Peyer's patch (tissue), 4 donors: ENCODE measurements around the gene TTC23. TPM values are rescaled to one million over a fixed set of nuclear protein-coding genes. Genes with fewer than 3 reads are reported as not detected.

ENCODE experiments used
- DNase-seq, 3 donors: peaks; one replicate each; pipeline ENCODE4 v3.0.0-alpha.2; 2017 to 2019
- H3K27ac ChIP-seq, 4 donors: fragments of 200-600 bp; sonication (generic); one replicate each; pipeline ENCODE4 v1.5.1; 2016 to 2019
- H3K27me3 ChIP-seq, 2 donors: fragments of 200-600 bp; sonication (generic); one replicate each; pipeline ENCODE4 v1.5.1; 2019
- H3K36me3 ChIP-seq, 3 donors: fragments of 200-600 bp; sonication (generic); one replicate each; pipeline ENCODE4 v1.5.1; 2016 to 2019
- H3K4me1 ChIP-seq, 4 donors: fragments of 200-600 bp; sonication (generic); one replicate each; pipeline ENCODE4 v1.5.1; 2016 to 2019
- H3K4me3 ChIP-seq, 4 donors: fragments of 200-600 bp; sonication (generic); 1 replicate in 3 of 4; 2 replicates in 1 of 4; pipeline ENCODE4 v1.5.1; 2016 to 2019; ENCODE audit warnings: mild to moderate bottlenecking in 1 of 4
- H3K9me3 ChIP-seq, 4 donors: fragments of 200-600 bp; sonication (generic); one replicate each; pipeline ENCODE4 v1.5.1; 2016 to 2019; ENCODE audit warnings: mild to moderate bottlenecking in 1 of 4
- CTCF ChIP-seq, 6 experiments: fragments of 450-650 bp in 4 of 6; fragments of 200-600 bp in 2 of 6; sonication (generic) in 1 of 6; IDR thresholded peaks; one replicate each; pipeline ENCODE4 v1.5.1; 2017 to 2019; ENCODE audit warnings: antibody characterized with exemption in 6 of 6, mild to moderate bottlenecking in 3 of 6, moderate library complexity in 1 of 6
- POLR2A ChIP-seq, 2 donors: fragments of 450-650 bp; IDR thresholded peaks; one replicate each; pipeline ENCODE4 v1.5.1; 2017; ENCODE audit warnings: antibody characterized with exemption in 2 of 2, mild to moderate bottlenecking in 2 of 2, moderate library complexity in 2 of 2
- total RNA-seq, 4 donors: library from RNA; depleted of rRNA; stranded (reverse); fragments of >200 nt; gene quantifications; one replicate each; pipeline ENCODE4 v1.1.0, GENCODE V29; 2016

The TTC23 gene
- total RNA-seq, 4 donors from 2014 or later, result 8.2 to 33.0 (median 22.9) TPM

- no peaks in the 10 kb centered on the region for H3K27me3 ChIP-seq
- DNase-seq, result no peak
- no peak overlapping the region for H3K4me3 ChIP-seq
- H3K4me1 ChIP-seq, result peaks cover 0 to 5% (median 0%) of the 10 kb centered on the region in 4 donors
- TF ChIP-seq POLR2A (IDR thresholded peaks at IDR 0.05) (no peak), CTCF (IDR thresholded peaks at IDR 0.05) (no peak)
- no peaks in the 10 kb centered on the region for H3K9me3 ChIP-seq
- no peak overlapping the region for H3K27ac ChIP-seq
- no peaks in the 10 kb centered on the region for H3K36me3 ChIP-seq
Observed at GRCh38 chr15:99268431-99268830, 19.1 kb upstream of the TTC23 start.

- no peaks in the 10 kb centered on the region for H3K9me3 ChIP-seq
- TF ChIP-seq CTCF (IDR thresholded peaks at IDR 0.05) (no peak), POLR2A (IDR thresholded peaks at IDR 0.05) (no peak)
- H3K27ac ChIP-seq, result no peak overlapping the region
- H3K36me3 ChIP-seq, result no peaks in the 10 kb centered on the region
- DNase-seq, result no peak
- H3K27me3 ChIP-seq, result no peaks in the 10 kb centered on the region
- no peak overlapping the region for H3K4me3 ChIP-seq
- H3K4me1 ChIP-seq, result peaks cover 0 to 5% (median 0%) of the 10 kb centered on the region in 4 donors
Observed at GRCh38 chr15:99267957-99268356, 18.6 kb upstream of the TTC23 start.

GRCh38 chr15:99265541-99266070, 16.2 kb upstream of the TTC23 start:
- Histone ChIP-seq H3K27ac (no peak overlapping the region), H3K4me3 (no peak overlapping the region), H3K36me3 (peaks cover 0 to 16% (median 0%) of the 10 kb centered on the region in 3 donors), H3K9me3 (no peaks in the 10 kb centered on the region), H3K27me3 (no peaks in the 10 kb centered on the region), H3K4me1 (peaks cover 0 to 5% (median 0%) of the 10 kb centered on the region in 4 donors)
- no peak for DNase-seq
- TF ChIP-seq POLR2A (IDR thresholded peaks at IDR 0.05) (no peak), CTCF (IDR thresholded peaks at IDR 0.05) (no peak)

- H3K27ac ChIP-seq, result no peak overlapping the region
- no peak overlapping the region for H3K4me3 ChIP-seq
- H3K4me1 ChIP-seq, result peaks cover 0 to 5% (median 0%) of the 10 kb centered on the region in 4 donors
- peaks cover 0 to 16% (median 0%) of the 10 kb centered on the region in 3 donors for H3K36me3 ChIP-seq
- no peak for DNase-seq
- H3K27me3 ChIP-seq, result no peaks in the 10 kb centered on the region
- no peak for TF ChIP-seq POLR2A (IDR thresholded peaks at IDR 0.05)
- TF ChIP-seq CTCF (IDR thresholded peaks at IDR 0.05), result no peak
- H3K9me3 ChIP-seq, result no peaks in the 10 kb centered on the region
Observed at GRCh38 chr15:99264125-99264524, 14.7 kb upstream of the TTC23 start.

GRCh38 chr15:99257107-99257750, 7.8 kb upstream of the TTC23 start:
- Histone ChIP-seq H3K4me1 (peaks cover 0 to 26% (median 3%) of the 10 kb centered on the region in 4 donors), H3K36me3 (peaks cover 0 to 8% (median 0%) of the 10 kb centered on the region in 3 donors), H3K4me3 (no peak overlapping the region), H3K27me3 (no peaks in the 10 kb centered on the region), H3K27ac (peak overlapping the region in 1 of 4 donors; percentile 54), H3K9me3 (no peaks in the 10 kb centered on the region)
- peak; percentile 11 to 43 for TF ChIP-seq POLR2A (IDR thresholded peaks at IDR 0.05)
- TF ChIP-seq CTCF (IDR thresholded peaks at IDR 0.05), result no peak
- DNase-seq, result peak in 2 of 3 donors; percentile 79
